Dermis microvascular lymphatic vessel endothelial cell (primary cell): ENCODE results near the gene CDC42EP5. TPM values are rescaled to one million over a fixed set of nuclear protein-coding genes. Genes with fewer than 3 reads are reported as not detected.
"Not testable (repeated sequence)": the region's sequence is repeated elsewhere in the genome, so short reads cannot be mapped to it uniquely, and the experiment has no call there.

Experiments
- DNase-seq, 2 donors: peaks; one replicate each; pipeline versions ENCODE4 v3.0.0 to v3.0.0-alpha.2; 2010; ENCODE audit warnings: low read depth in 2 of 2
- total RNA-seq: library from RNA; depleted of rRNA; stranded (reverse); fragments of >200 nt; gene quantifications from 2 replicates; pipeline ENCODE4 v1.2.1, GENCODE V29; 2014

CDC42EP5 gene
- total RNA-seq: 42.6 and 112 TPM in 2 replicates

- DNase-seq: peak in 1 of 2 donors; percentile 83
These were observed at the start of gene CDC42EP5 for GRCh38 chr19:54473071-54473891. TSS of gene CDC42EP5 (minus strand) at chr19:54473296. CDS start at chr19:54465547, 7,749 bp downstream.

- no peak for DNase-seq
These were observed 48.9 kb upstream of the CDC42EP5 start for GRCh38 chr19:54521860-54522513.

GRCh38 chr19:54521022-54521859, 48.1 kb upstream of the CDC42EP5 start:
- peak in 1 of 2 donors; percentile 73 for DNase-seq

- peak; percentile 87 to 98 for DNase-seq
These were observed 45.7 kb upstream of the CDC42EP5 start for GRCh38 chr19:54518844-54519243.

GRCh38 chr19:54517483-54517882, 44.4 kb upstream of the CDC42EP5 start:
- peak; percentile 61 to 82 for DNase-seq

- no peak for DNase-seq
These were observed 42.1 kb upstream of the CDC42EP5 start for GRCh38 chr19:54515156-54515555.

- DNase-seq: not testable (repeated sequence)
These were observed 36.3 kb upstream of the CDC42EP5 start for GRCh38 chr19:54509200-54509940.

GRCh38 chr19:54508487-54508886, 35.4 kb upstream of the CDC42EP5 start:
- not testable (repeated sequence) for DNase-seq

- no peak for DNase-seq
These were observed 34.7 kb upstream of the CDC42EP5 start for GRCh38 chr19:54507824-54508223.

GRCh38 chr19:54507038-54507717, 34.1 kb upstream of the CDC42EP5 start:
- DNase-seq: not testable (repeated sequence)

- no peak for DNase-seq
These were observed 33.0 kb upstream of the CDC42EP5 start for GRCh38 chr19:54506079-54506478.

- not testable (repeated sequence) for DNase-seq
These were observed 32.4 kb upstream of the CDC42EP5 start for GRCh38 chr19:54505542-54505941.

GRCh38 chr19:54502518-54503048, 29.5 kb upstream of the CDC42EP5 start, which contains the start of gene LAIR2:
TSS of gene LAIR2 (plus strand) at chr19:54502831. CDS start at chr19:54502919, 88 bp downstream.
- no peak for DNase-seq

- DNase-seq: not testable (repeated sequence)
These were observed 25.3 kb upstream of the CDC42EP5 start for GRCh38 chr19:54498451-54498772.

- not testable (repeated sequence) for DNase-seq
These were observed 24.8 kb upstream of the CDC42EP5 start for GRCh38 chr19:54497747-54498450.

GRCh38 chr19:54495284-54495683, 22.2 kb upstream of the CDC42EP5 start:
- not testable (repeated sequence) for DNase-seq

GRCh38 chr19:54493967-54494585, 21.0 kb upstream of the CDC42EP5 start:
- no peak for DNase-seq

- DNase-seq: not testable (repeated sequence)
These were observed 20.0 kb upstream of the CDC42EP5 start for GRCh38 chr19:54493056-54493455.

GRCh38 chr19:54492568-54492967, 19.5 kb upstream of the CDC42EP5 start:
- no peak for DNase-seq
